DLD1 (cell line): Measurements from ENCODE around the gene INAFM2.

Experiments used
- in situ Hi-C: cut with HindIII; loops from 2 replicates; pipeline ENCODE4 v1.10.0; 2017; ENCODE audit warnings: low sequenced_read_pairs

The INAFM2 gene

GRCh38 chr15:40358471-40359353 is 35.2 kb downstream of the INAFM2 start:
- in situ Hi-C loops, result no loop called here

- in situ Hi-C loops, result no loop called here
Observed at GRCh38 chr15:40360015-40360414, 36.5 kb downstream of the INAFM2 start.

GRCh38 chr15:40361640-40362039 is 38.1 kb downstream of the INAFM2 start:
- in situ Hi-C loops, result no loop called here

- in situ Hi-C loops, result no loop called here
Observed at GRCh38 chr15:40363611-40364010, 40.1 kb downstream of the INAFM2 start.

GRCh38 chr15:40364251-40364650 is 40.8 kb downstream of the INAFM2 start:
- in situ Hi-C loops, result no loop called here

GRCh38 chr15:40365016-40365415 is 41.5 kb downstream of the INAFM2 start:
- in situ Hi-C loops, result no loop called here

GRCh38 chr15:40365624-40366456 is 42.3 kb downstream of the INAFM2 start:
- in situ Hi-C loops, result no loop called here

GRCh38 chr15:40366457-40367370 is 43.2 kb downstream of the INAFM2 start:
- in situ Hi-C loops, result no loop called here

- in situ Hi-C loops, result no loop called here
Observed at GRCh38 chr15:40367371-40367685, 43.8 kb downstream of the INAFM2 start.

GRCh38 chr15:40367686-40368611 is 44.5 kb downstream of the INAFM2 start:
- in situ Hi-C loops, result no loop called here

- in situ Hi-C loops, result no loop called here
Observed at GRCh38 chr15:40368719-40369473, 45.4 kb downstream of the INAFM2 start.

GRCh38 chr15:40369474-40369869 is 46.0 kb downstream of the INAFM2 start:
- in situ Hi-C loops, result no loop called here

GRCh38 chr15:40369971-40370370 is 46.5 kb downstream of the INAFM2 start:
- in situ Hi-C loops, result no loop called here

- in situ Hi-C loops, result no loop called here
Observed at GRCh38 chr15:40372981-40373380, 49.5 kb downstream of the INAFM2 start.
